ENCODE data around the gene ADGRF4. TPM values are rescaled to one million over a fixed set of nuclear protein-coding genes. Genes with fewer than 3 reads are reported as not detected.
"Not testable (repeated sequence)": the region's sequence is repeated elsewhere in the genome, so short reads cannot be mapped to it uniquely, and the experiment has no call there.

Gene ADGRF4
- total RNA-seq, 1 experiment from 2014 or later: 0.03 TPM

GRCh38 chr6:47734831-47735481, 36.6 kb downstream of the ADGRF4 start:
- no peak overlapping the region for H3K4me3 ChIP-seq (ENCODE audit: insufficient read depth, low read depth, low read length)
- H3K36me3 ChIP-seq (replicated peaks; ENCODE audit: control insufficient read depth, insufficient read depth, low read length): no peaks in the 10 kb centered on the region
- peak; percentile 9 for DNase-seq
- no peaks in the 10 kb centered on the region for H3K27me3 ChIP-seq (ENCODE audit: control insufficient read depth, insufficient read depth, low read length)

- DNase-seq: no peak
- Histone ChIP-seq H3K4me3 (ENCODE audit: insufficient read depth, low read depth, low read length) (no peak overlapping the region), H3K27me3 (ENCODE audit: control insufficient read depth, insufficient read depth, low read length) (no peaks in the 10 kb centered on the region), H3K36me3 (replicated peaks; ENCODE audit: control insufficient read depth, insufficient read depth, low read length) (no peaks in the 10 kb centered on the region)
Observed at GRCh38 chr6:47736083-47736700, 37.8 kb downstream of the ADGRF4 start.

- no peak overlapping the region for H3K4me3 ChIP-seq (ENCODE audit: insufficient read depth, low read depth, low read length)
- no peak for DNase-seq
- H3K36me3 ChIP-seq (replicated peaks; ENCODE audit: control insufficient read depth, insufficient read depth, low read length): no peaks in the 10 kb centered on the region
- no peaks in the 10 kb centered on the region for H3K27me3 ChIP-seq (ENCODE audit: control insufficient read depth, insufficient read depth, low read length)
Observed at GRCh38 chr6:47737406-47737805, 39.0 kb downstream of the ADGRF4 start.

GRCh38 chr6:47740714-47741113, 42.3 kb downstream of the ADGRF4 start:
- Histone ChIP-seq H3K4me3 (ENCODE audit: insufficient read depth, low read depth, low read length) (no peak overlapping the region), H3K27me3 (ENCODE audit: control insufficient read depth, insufficient read depth, low read length) (no peaks in the 10 kb centered on the region), H3K36me3 (replicated peaks; ENCODE audit: control insufficient read depth, insufficient read depth, low read length) (no peaks in the 10 kb centered on the region)
- DNase-seq: no peak

- no peaks in the 10 kb centered on the region for H3K36me3 ChIP-seq (replicated peaks; ENCODE audit: control insufficient read depth, insufficient read depth, low read length)
- no peak for DNase-seq
- H3K4me3 ChIP-seq (ENCODE audit: insufficient read depth, low read depth, low read length): no peak overlapping the region
- no peaks in the 10 kb centered on the region for H3K27me3 ChIP-seq (ENCODE audit: control insufficient read depth, insufficient read depth, low read length)
Observed at GRCh38 chr6:47741807-47742206, 43.4 kb downstream of the ADGRF4 start.

GRCh38 chr6:47743744-47744143, 45.4 kb downstream of the ADGRF4 start:
- Histone ChIP-seq H3K27me3 (ENCODE audit: control insufficient read depth, insufficient read depth, low read length) (no peaks in the 10 kb centered on the region), H3K36me3 (replicated peaks; ENCODE audit: control insufficient read depth, insufficient read depth, low read length) (no peaks in the 10 kb centered on the region), H3K4me3 (ENCODE audit: insufficient read depth, low read depth, low read length) (no peak overlapping the region)
- no peak for DNase-seq

GRCh38 chr6:47745269-47745668, 46.9 kb downstream of the ADGRF4 start:
- not testable (repeated sequence) for H3K4me3 ChIP-seq (ENCODE audit: insufficient read depth, low read depth, low read length); DNase-seq; H3K27me3 ChIP-seq (ENCODE audit: control insufficient read depth, insufficient read depth, low read length); H3K36me3 ChIP-seq (replicated peaks; ENCODE audit: control insufficient read depth, insufficient read depth, low read length)

GRCh38 chr6:47749757-47750156, 51.4 kb downstream of the ADGRF4 start:
- H3K4me3 ChIP-seq (ENCODE audit: insufficient read depth, low read depth, low read length): no peak overlapping the region
- no peak for DNase-seq
- H3K36me3 ChIP-seq (replicated peaks; ENCODE audit: control insufficient read depth, insufficient read depth, low read length): no peaks in the 10 kb centered on the region
- no peaks in the 10 kb centered on the region for H3K27me3 ChIP-seq (ENCODE audit: control insufficient read depth, insufficient read depth, low read length)

GRCh38 chr6:47752801-47753200, 54.4 kb downstream of the ADGRF4 start:
- H3K36me3 ChIP-seq (replicated peaks; ENCODE audit: control insufficient read depth, insufficient read depth, low read length): no peaks in the 10 kb centered on the region
- DNase-seq: no peak
- no peak overlapping the region for H3K4me3 ChIP-seq (ENCODE audit: insufficient read depth, low read depth, low read length)
- no peaks in the 10 kb centered on the region for H3K27me3 ChIP-seq (ENCODE audit: control insufficient read depth, insufficient read depth, low read length)

- Histone ChIP-seq H3K4me3 (ENCODE audit: insufficient read depth, low read depth, low read length) (no peak overlapping the region), H3K36me3 (replicated peaks; ENCODE audit: control insufficient read depth, insufficient read depth, low read length) (no peaks in the 10 kb centered on the region), H3K27me3 (ENCODE audit: control insufficient read depth, insufficient read depth, low read length) (no peaks in the 10 kb centered on the region)
- DNase-seq: no peak
Observed at GRCh38 chr6:47759364-47759763, 61.0 kb downstream of the ADGRF4 start.

GRCh38 chr6:47762502-47762901, 64.1 kb downstream of the ADGRF4 start:
- Histone ChIP-seq H3K36me3 (replicated peaks; ENCODE audit: control insufficient read depth, insufficient read depth, low read length) (no peaks in the 10 kb centered on the region), H3K27me3 (ENCODE audit: control insufficient read depth, insufficient read depth, low read length) (no peaks in the 10 kb centered on the region), H3K4me3 (ENCODE audit: insufficient read depth, low read depth, low read length) (no peak overlapping the region)
- DNase-seq: no peak

- H3K4me3 ChIP-seq (ENCODE audit: insufficient read depth, low read depth, low read length): no peak overlapping the region
- H3K36me3 ChIP-seq (replicated peaks; ENCODE audit: control insufficient read depth, insufficient read depth, low read length): no peaks in the 10 kb centered on the region
- H3K27me3 ChIP-seq (ENCODE audit: control insufficient read depth, insufficient read depth, low read length): no peaks in the 10 kb centered on the region
- no peak for DNase-seq
Observed at GRCh38 chr6:47766445-47766844, 68.1 kb downstream of the ADGRF4 start.

GRCh38 chr6:47767102-47767501, 68.7 kb downstream of the ADGRF4 start:
- no peak for DNase-seq
- Histone ChIP-seq H3K27me3 (ENCODE audit: control insufficient read depth, insufficient read depth, low read length) (no peaks in the 10 kb centered on the region), H3K36me3 (replicated peaks; ENCODE audit: control insufficient read depth, insufficient read depth, low read length) (no peaks in the 10 kb centered on the region), H3K4me3 (ENCODE audit: insufficient read depth, low read depth, low read length) (no peak overlapping the region)

- no peak overlapping the region for H3K4me3 ChIP-seq (ENCODE audit: insufficient read depth, low read depth, low read length)
- no peak for DNase-seq
- no peaks in the 10 kb centered on the region for H3K27me3 ChIP-seq (ENCODE audit: control insufficient read depth, insufficient read depth, low read length)
- no peaks in the 10 kb centered on the region for H3K36me3 ChIP-seq (replicated peaks; ENCODE audit: control insufficient read depth, insufficient read depth, low read length)
Observed at GRCh38 chr6:47769982-47770381, 71.6 kb downstream of the ADGRF4 start.

Data from H7 (cell line).